NCI-H2029 treated with DMSO at 0.1 percent for 48 hours (cell line): ENCODE data around the gene AOAH.
"Not testable (repeated sequence)": the region's sequence is repeated elsewhere in the genome, so short reads cannot be mapped to it uniquely, and the experiment has no call there.

Source experiments
- DNase-seq: peaks from one replicate; lab custom pipeline; 2025; lab: John Stamatoyannopoulos, UW

The AOAH gene

DNA sequence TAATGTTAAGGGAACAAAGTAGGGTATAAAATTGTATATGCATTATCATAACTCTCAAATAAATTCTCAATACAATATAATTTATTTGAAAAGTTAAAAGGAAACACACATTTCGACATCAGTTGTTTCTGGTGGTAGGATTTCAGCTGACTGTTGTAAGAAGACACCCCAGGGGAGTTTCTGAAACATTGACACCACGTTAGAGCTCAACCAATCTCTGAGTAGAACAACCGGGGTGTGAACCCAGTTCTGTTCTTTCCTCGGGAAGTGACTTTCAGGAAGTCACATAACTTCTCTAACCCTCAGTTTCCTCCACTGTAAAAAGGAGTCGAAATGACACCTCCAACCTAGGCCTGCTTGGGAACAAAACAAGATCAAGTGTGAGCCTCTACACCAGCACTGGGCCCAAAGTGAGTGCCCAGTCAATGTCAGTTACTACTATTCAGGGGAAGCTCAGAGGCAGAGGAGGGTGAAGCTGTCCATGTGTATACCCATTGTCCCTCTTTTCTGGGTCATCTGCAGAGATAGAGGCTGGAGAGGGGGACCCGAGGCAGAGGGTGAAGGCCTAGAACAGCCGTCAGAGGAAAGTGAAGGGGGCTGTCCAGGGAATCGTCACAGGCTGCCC lies 67.1 kb downstream of the AOAH start:
- DNase-seq, result no peak

DNA sequence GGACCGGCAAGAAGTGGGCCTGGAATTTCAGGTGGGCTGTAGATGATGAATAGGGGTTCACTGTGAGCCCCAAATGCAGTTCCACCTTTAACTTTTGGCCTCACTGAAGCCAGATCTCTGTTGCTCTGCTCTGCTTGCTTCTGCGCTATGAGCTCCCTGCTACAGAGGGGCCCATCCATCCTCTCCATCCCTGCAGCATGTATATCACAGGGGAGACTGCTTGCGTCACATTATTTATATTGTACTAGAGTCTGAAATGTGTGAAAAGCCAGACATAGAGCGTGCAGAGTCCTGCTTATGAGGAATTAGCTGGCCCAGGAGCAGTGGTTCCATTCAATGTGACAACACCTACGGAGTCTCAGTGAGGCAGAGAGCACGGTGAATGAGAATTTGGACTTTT lies 69.9 kb downstream of the AOAH start:
- no peak for DNase-seq

DNA sequence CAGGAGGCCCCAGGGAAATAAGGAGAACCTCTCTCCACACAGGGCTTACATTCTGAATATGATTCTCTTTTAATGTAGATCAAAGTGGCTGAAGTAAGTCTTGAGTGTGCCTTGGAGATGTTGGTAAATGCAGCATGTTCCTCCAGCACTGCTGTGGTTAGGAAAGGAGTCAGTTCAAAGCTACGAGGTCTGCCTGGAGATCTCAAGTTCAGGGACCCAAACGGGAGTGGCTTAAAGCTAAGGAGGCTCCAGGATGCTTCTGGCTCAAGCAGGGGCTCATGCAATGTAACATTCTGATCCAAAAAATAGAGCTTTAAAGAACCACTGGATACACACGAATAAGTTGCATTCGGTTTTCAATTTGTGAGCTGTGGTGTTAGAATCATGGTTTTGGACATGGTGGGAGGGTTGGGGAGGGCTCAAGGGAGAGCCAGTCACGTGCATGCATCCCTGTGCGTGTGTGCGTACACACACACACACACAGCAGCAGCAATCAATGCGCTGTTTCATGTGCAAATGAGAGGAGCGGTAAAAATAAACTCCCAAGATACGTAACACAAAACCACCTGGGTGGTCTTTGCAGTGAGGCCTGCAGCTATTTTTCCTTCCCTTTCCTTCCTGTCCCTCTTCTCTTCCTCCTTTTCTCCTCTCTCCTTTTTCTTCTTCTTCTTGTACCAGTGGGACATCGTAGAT lies 70.5 kb downstream of the AOAH start:
- DNase-seq, result no peak

DNA sequence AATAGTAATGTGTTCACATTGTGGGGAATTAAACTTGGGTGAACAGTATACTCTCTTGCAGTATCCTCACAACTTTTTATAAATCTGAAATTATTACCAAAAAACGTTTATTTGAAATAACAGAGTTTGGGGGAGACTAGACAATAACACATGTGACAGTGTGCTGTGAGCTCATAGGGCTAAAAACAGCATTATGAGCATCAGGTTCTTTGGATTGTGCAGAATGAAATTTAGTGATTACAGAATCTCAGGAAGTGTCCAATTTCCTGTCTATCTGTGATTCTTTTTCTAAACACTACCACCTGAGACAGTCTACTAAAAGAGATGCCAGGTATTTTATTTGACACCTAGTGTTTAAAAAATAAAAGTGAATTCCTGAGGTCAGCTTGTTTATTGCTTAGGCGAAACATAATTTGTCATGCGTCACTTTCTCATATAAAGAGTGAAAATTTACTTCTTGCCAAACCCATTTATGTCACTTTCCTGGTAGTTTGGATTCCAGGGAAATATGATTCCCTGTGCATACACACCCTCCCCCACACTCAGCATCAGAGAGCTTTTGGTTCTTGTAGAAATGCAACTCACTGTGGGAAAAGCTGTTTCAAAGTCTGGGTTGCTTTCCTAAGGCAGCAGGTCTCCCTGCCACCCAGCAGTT lies 71.2 kb downstream of the AOAH start:
- peak; percentile 13 for DNase-seq

DNA sequence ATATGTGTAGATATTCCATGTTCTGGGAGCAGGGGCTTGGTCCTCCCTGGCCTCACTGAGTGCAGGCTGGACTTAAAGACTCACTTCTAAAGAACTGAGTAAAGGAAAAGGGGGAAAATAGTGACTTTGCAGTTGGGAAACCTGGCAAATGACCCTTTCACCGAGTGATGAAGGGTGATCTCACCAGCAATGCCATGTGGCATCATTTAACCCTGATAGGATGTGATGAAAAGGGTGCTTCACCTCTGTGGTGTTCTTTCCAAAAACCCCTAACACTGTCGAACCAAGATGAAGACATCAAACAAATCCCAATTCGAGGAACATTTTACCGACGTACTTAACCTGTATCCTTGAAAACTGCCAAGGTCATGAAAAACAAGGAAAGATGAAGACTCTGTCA lies 71.9 kb downstream of the AOAH start:
- no peak for DNase-seq

DNA sequence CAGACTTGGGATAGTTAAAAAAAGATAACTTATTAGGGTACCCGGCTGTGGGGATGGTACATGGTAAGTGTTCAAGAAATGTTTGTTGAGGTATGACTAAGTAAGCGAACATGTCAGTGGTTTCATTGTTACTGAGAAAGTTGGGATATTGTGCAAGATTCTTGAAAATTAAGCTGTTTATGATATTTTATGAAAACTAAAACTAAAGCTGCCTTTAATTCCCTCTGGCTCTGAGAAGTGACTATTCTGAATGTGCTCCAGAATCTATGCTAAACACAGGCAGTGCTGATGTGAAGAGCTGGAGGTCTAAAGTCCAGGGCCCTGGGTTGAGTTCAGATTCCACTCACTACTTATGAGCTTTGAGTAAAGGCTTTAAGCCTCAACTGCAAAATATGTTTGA lies 72.9 kb downstream of the AOAH start:
- no peak for DNase-seq

DNA sequence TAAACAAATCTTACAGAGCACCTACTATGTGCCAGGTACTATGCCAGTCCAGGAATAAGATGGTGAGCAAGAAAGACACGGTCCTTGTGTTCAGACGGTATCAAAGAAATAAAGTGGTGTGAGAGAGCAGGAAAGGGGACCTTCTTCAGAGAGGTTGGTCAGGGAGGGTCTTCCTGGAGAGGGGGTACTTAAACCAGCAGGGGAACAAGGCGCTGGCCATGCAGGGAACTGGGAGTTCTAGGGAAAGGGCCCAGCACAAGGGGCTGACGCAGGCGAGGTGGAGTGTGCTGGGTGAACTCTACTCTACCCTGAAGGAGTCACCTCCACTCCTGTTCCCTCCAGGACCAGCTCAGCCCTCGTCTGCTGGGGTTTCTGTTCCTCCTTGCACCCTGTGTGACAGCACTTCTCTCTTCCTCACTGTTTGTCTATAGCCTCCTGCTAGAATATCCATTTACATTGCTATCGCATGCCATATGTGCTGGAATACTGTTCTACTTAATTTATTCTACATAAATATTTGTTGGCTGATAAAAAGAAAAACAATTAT lies 73.5 kb downstream of the AOAH start:
- DNase-seq, result no peak

DNA sequence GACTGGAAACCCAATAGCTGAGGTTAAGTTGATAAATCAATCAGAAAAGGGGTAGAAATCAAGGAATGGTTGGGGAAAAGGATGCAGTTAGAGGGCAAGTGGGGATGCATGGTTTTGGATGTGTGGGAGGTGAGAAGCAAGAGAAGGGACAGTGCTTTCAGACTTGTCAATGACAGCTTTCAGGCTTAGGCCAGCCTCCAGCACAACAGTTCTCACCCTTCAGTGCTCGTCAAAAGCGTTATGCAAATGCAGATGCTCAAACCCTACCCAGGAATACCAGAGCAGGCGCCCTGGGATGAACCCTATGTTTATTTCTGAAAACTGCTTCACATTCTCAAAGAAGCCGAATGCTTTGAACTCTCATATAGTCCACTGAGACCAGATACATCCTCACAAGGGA lies 74.0 kb downstream of the AOAH start:
- DNase-seq, result no peak

DNA sequence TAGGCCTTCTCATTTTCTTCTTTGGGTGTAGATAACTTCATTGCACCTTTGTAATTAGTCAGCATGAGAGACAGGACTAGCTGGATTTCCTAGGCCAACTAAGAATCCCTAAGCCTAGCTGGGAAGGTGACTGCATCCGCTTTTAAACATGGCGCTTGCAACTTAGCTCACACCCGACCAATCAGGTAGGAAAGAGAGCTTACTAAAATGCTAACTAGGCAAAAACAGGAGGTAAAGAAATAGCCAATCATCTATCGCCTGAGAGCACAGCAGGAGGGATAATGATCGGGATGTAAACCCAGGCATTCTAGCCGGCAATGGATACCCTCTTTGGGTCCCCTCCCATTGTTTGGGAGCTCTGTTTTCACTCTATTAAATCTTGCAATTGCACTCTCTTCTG lies 75.0 kb downstream of the AOAH start:
- not testable (repeated sequence) for DNase-seq

DNA sequence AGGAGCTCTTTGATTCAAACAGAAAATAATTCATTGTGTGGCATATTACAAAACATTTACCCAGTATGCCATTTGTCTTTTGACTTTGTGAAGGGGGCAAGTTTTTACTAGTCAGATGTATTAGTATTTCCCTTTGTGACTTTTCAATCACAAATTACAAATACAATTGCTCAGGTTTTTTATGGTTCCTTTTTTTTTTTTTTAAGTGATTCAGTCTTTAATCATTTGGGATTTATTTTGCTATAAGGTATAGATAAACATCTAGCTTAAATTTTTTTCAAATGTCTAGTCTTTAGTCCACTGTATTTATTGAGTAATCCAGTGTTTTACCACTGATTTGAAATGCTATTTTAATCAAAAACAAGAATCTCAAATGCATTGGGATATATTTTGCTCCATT lies 75.9 kb downstream of the AOAH start:
- DNase-seq, result no peak

DNA sequence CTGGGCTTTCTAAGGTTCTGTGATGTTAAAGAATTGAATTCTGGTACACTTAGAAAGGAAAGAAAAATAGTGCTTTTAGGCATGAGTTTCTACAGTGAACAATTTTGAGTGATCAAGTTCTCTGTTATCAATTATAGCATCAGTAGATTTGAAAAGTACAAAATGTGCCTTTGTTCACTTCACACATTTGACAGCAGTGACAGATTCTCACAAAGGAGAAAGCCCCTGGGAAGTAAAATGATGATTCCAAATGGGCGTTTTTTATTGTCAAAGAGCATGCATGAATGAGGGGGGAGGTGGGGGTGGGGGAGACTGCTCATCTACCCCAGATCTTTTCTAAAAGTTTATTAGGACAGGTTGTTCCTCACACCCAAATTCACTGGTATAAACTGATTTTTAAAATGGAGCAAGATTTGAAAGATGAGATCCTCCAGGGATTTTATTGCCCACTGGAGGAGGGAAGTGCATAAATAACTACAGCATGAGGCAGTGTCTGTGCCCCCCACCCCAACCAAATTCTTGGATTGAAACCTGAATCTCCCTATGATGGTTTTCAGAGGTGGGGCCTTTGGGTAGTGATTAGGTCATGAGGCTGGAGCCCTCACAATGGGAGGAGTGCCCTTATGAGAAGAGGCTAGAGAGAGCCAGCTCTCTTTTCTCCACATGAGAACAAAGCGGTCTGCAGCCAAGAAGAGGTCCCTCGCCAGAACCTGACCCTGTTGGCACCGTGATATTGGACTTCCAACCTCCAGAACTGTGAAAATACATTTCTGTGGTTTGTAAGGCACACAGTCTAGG lies 79.5 kb downstream of the AOAH start:
- DNase-seq, result no peak

DNA sequence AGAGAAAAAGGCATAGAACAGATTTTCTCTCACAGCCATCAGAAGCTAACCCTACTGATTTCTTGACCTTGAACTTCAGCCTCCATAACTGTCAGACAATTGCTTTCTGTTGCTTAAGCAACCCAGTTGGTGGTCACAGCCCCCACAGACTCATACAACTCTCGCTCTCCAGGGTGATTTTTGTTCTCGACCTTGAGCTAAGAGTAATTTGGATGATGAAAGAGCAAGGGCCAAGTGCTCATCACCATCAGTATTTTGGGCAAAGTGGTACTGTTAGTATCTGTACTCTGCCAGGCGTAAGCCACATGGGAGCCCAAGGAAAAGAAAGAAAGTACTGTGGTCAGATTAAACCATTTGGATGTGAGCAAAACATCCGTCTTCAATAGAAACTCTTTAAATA lies 81.9 kb downstream of the AOAH start:
- no peak for DNase-seq

DNA sequence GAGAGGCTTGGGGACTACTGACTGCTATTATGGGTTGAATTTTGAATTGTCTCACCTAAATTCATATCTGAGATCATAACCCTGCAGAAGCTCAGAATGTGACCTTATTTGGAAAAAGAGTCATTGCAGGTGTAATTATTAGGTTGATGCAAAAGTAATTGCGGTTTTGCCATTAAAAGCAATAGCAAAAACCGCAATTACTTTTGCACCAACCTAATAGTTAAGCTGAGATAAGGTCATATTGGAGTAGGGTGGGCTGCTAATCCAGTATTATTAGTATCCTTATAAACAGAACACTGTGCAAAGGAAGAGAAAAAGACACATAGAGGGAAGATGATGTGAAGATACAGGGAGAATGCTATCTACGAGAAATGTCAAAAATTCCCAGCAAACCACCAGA lies 82.3 kb downstream of the AOAH start:
- DNase-seq, result no peak

DNA sequence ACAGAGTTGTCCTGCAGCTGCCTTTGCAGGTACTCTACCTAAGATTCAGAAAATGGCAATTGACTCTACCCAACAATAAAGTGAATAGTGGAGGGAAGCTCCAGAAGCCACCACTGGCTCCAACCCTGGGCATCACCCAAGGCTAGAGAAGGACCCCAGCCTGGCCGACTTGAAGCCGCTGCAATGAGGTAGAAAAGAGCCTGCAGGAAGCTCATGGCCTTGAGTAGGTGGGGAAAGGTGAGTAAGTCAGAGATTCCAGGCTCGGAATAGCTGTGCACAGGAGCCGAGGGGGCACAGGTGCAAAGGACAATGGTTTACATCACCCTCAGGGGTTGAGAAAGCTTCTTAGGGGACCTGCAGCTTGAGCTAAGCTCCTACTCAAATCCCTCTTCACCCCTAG lies 83.6 kb downstream of the AOAH start:
- DNase-seq, result no peak

DNA sequence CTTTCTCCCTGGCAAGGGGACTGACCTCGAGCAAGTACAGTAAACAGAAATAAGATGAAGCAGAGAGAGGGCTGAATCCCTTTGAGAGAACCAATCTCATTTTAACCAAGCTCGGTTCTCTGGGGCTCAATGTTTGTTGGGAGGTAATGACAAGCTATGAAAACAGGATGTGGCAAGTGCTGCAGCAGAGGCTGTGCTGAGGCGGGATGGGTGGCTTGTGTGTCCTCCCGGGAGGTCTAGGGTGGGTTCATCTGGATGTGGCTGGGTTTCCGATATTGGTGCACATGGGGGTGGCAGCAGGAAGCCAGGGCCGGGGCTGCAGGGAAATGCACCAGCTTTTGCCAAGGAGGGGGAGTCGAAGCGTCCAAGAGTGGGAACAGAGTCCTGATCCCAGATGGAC lies 84.5 kb downstream of the AOAH start:
- DNase-seq, result no peak

DNA sequence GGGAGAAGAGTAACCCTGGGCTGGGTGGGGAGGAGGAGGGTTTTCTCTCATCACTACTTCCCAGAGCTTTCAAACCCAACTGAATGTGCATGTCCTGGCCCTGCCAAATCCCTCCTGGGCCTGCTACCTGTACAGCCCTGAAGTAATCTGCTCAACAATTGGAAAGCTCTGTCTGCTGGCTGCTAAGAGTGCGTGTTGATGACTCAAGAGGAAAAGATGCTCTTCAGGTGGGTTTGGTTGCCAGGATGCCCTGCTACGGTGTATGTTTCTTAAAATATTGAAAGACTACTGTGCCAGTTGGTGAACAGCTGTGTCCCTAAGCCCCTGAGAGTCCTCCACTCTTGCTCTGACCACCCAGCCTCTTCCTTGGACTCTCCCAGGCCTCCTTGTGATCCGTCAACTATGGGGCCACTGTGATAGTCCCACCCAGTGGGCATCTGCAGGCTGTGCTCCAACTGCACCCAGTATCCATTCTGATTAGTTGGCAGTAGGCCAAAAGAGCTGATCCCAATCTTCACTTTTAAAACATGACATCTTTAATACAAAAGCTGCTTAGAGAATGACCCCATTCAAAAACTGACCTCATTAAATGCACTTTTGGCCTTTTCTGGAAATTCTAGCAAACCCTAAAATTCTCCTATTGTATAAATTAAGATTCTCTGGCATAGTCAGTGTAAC lies 85.6 kb downstream of the AOAH start:
- no peak for DNase-seq

DNA sequence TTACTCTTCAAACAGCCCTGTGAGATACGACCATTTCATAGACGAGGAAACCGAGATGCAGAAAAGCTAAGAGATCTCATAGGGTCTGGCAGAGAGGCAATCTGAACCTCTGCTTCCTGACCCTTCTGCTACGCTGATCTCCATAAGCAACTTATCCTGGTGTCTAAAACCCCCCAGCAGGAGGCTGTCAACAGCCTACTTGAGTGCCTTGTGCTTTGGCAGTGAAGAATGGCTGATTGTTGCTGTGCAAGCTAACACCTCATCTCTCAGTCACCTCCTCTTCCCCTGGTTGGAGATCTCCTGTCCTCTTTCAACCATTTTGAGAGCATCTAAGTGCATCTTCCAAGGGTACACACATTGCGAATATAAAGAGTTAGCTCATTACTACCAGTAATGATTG lies 86.2 kb downstream of the AOAH start:
- DNase-seq, result peak; percentile 11

DNA sequence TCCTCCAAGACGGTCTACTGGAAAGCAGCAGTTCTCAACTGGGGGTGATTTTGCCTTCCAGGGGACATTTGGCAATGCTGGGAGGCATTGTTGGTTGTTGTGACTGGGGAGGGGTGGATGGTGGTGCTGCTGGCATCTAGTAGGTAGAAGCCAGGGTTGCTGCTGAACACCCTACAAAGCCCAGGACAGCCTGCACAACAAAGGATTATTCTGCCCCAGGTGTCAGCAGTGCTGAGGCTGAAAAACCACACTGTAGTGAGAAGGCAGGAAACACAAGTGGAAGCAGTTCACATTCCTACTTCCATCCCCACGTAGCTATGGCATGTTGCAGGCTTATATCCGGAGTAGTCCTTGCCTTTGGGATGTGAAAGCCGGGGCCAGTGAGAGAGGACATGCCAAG lies 86.9 kb downstream of the AOAH start:
- DNase-seq, result no peak

DNA sequence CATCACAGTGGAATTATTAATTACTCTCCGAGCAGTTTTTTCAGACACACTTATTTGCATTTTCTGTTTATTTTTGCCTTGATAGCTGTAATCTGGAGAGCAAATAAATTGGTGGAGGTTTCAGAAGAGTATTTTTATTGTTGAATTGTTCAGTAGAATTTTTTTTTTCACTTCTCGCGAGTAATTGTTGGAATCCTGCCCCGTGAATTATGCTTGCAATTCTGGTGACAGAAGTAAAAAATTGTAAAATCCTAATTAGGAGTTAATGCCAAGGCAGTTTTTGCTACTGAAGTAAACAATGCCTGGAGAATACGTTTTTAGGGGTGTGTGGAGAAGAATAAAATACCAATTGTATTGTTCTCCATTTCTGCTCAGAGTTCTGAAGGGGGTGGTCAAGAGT lies 88.2 kb downstream of the AOAH start:
- DNase-seq, result no peak

DNA sequence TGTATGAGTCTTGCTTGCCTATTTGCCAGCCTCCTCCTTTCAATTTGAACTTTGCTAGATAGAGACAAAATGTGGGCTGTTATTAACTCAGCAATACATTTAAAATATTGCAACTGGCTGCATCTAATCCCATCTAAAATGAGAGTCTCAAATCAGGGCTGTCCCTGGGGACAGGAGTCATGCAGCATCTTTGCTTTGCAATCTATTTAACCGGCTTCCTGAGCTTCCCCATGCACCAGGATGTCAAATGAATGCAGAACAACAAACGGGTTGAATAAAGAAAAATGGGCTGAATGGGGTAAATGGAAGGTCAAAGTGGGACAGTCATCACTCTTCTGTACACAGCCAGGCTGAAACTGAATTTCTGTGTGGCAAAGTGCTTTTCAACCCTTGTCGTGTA lies 89.2 kb downstream of the AOAH start:
- no peak for DNase-seq

DNA sequence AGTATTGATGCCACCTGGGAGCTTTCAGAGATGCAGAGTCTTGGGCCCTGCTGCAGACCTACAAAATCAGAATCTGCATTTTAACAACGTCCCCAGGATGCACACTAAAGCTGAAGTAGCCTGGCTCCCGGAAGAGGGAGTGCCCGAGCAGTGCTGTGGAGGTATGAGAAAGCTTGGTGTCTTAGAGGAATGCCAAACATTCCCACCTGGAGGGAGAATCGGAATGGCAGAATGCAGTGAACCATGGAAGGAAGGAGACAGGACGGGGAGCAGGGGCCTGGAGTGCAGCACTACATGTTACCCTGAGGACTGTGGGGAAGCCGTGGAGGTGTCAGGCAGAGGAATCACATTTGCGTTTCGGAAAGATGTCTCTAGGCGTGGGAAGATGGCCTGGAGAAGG lies 90.9 kb downstream of the AOAH start:
- DNase-seq, result no peak

DNA sequence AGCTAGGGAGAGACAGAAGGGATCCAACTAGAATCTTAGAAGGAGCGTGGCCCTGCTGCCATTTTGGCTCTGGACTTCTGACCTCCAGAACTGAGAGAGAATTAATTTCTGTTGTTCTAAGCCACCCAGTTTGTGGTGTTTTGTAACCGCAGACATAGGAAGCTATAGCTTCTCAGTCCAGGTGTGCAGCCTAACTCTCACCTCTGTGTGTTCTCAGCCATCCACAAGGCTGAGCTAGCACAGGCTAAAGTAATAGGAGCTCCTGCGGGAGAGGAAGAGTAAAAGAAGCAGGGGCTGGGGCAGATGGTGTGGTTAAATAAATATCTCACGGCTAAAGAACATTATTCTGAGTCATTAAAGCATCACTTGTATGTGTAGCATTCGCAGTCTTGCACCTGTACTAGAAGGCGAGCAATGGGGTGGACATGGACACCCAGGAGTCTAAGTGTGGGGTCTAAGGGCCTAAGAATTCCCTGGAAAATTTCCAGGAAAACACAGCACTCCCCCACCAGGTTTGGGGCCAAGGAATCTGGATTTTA lies 94.1 kb downstream of the AOAH start:
- no peak for DNase-seq
